GM12873 (cell line): Measurements from ENCODE around the gene SOAT1.

Source experiments
- TF ChIP-seq, protein P1 (sequence below): IDR thresholded peaks from 2 replicates; pipeline ENCODE4 v1.5.1; 2012; ENCODE audit warnings: low read depth, mild to moderate bottlenecking, moderate library complexity, low read length, control low read depth; ENCODE audit not compliant: insufficient read depth; ENCODE audit errors: missing control alignments

SOAT1 gene

DNA sequence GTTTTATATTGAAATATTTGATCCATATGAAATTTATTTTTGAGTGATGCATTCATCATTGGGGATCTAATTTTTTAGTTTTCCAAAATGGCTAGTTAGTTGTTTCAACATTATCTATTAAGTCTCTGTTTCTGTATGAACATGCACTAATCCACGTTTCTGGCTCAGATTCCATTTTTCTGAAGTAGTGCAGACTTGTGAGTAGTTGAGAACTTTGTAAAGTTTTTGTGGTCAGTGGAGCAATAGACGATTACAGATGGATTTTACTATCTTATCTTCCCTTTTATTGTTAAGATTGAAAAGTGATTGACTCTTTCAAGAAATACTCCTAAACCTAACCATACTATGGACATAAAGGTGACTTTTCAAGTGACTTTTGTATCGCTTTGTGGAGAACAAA lies 16.7 kb downstream of the SOAT1 start:
- TF ChIP-seq, protein P1, sequence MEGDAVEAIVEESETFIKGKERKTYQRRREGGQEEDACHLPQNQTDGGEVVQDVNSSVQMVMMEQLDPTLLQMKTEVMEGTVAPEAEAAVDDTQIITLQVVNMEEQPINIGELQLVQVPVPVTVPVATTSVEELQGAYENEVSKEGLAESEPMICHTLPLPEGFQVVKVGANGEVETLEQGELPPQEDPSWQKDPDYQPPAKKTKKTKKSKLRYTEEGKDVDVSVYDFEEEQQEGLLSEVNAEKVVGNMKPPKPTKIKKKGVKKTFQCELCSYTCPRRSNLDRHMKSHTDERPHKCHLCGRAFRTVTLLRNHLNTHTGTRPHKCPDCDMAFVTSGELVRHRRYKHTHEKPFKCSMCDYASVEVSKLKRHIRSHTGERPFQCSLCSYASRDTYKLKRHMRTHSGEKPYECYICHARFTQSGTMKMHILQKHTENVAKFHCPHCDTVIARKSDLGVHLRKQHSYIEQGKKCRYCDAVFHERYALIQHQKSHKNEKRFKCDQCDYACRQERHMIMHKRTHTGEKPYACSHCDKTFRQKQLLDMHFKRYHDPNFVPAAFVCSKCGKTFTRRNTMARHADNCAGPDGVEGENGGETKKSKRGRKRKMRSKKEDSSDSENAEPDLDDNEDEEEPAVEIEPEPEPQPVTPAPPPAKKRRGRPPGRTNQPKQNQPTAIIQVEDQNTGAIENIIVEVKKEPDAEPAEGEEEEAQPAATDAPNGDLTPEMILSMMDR, result no peak

DNA sequence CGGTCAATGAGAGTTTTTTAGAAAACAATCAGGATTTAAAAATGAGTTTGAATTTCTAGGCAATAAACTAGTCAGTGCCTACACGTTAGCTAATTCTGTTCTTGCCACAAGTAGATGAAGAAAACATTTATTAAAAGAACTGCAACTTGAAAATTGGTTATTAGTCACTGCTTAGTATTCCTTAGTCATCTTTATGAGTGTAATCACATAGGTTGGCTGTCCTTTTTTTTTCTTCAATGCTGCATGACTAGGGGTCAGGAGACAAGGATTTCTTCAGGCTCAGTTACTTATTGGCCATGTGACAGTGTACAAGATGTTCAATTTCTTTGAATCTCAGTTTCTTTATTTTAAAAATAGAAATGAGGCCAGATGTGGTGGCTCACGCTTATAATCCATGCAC lies 17.1 kb downstream of the SOAT1 start:
- TF ChIP-seq, protein P1, result no peak

GRCh38 chr1:179311149-179311700 lies 17.6 kb downstream of the SOAT1 start:
- TF ChIP-seq, protein P1, result no peak

DNA sequence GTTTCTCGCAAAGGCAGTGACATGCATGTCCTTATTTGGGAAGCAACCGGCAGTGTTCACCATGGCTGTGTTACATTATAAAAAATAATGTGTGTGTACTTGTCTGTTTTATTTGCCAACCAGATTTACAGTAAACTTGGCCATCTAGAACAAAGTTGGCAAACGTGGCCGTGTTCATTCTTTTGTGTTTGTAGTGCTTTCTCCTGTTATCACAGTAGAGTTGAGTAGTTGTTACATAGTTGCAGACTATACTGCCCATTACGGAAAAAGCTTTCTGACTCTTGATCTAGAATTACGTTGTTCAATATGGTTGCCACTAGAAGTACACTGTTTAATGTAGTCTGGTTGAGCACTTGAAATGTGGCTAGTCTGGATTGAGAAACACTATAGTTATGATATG lies 19.4 kb downstream of the SOAT1 start:
- TF ChIP-seq, protein P1, result no peak

GRCh38 chr1:179314928-179315327 lies 21.3 kb downstream of the SOAT1 start:
- TF ChIP-seq, protein P1, result no peak

GRCh38 chr1:179318491-179318890 lies 24.9 kb downstream of the SOAT1 start:
- TF ChIP-seq, protein P1, result no peak

GRCh38 chr1:179321533-179322216 lies 28.1 kb downstream of the SOAT1 start:
- TF ChIP-seq, protein P1, result no peak
